ENCODE measurements around the gene SLC25A18. TPM values are rescaled to one million over a fixed set of nuclear protein-coding genes. Genes with fewer than 3 reads are reported as not detected.

The SLC25A18 gene
- total RNA-seq, 2 experiments from 2014 or later = not detected

- Histone ChIP-seq H3K27ac (ENCODE audit: low read depth in 1 of 2, low read length in 2 of 2) (no peak overlapping the region), H3K4me1 (ENCODE audit: insufficient read depth, low read length) (no peaks in the 10 kb centered on the region), H3K27me3 (ENCODE audit: control insufficient read depth in 1 of 2, insufficient read depth in 2 of 2, low read length in 2 of 2) (no peaks in the 10 kb centered on the region), H3K4me3 (ENCODE audit: low read length) (no peak overlapping the region), H3K36me3 (ENCODE audit: insufficient read depth, low read length) (no peaks in the 10 kb centered on the region), H3K9me3 (ENCODE audit: control insufficient read depth in 1 of 2, insufficient read depth in 1 of 2, low read length in 2 of 2) (no peaks in the 10 kb centered on the region)
- Mint-ChIP-seq H3K4me3 (no peak overlapping the region), H3K9me3 (no peaks in the 10 kb centered on the region), H3K27me3 (peaks cover 7% of the 10 kb centered on the region), H3K27ac (no peak overlapping the region), H3K4me1 (ENCODE audit: low read depth) (no peaks in the 10 kb centered on the region), H3K36me3 (ENCODE audit: low read depth) (no peaks in the 10 kb centered on the region)
- DNase-seq (no peak), ATAC-seq (ENCODE audit: poor library complexity) (no peak)
- intact Hi-C loops (cut with DNase I, micrococcal nuclease) = no loop called here
- no peak for TF ChIP-seq CTCF (IDR thresholded peaks at IDR 0.05)
- ChIA-PET POLR2A (no interaction called here), CTCF (no interaction called here)
Observed at GRCh38 chr22:17575151-17575550, 11.9 kb downstream of the SLC25A18 start.

- Mint-ChIP-seq H3K27ac (no peak overlapping the region), H3K9me3 (no peaks in the 10 kb centered on the region), H3K27me3 (peaks cover 5% of the 10 kb centered on the region), H3K4me3 (no peak overlapping the region), H3K36me3 (ENCODE audit: low read depth) (no peaks in the 10 kb centered on the region), H3K4me1 (ENCODE audit: low read depth) (no peaks in the 10 kb centered on the region)
- CTCF ChIA-PET = no interaction called here
- no peak overlapping the region for H3K4me3 ChIP-seq (ENCODE audit: low read length)
- ATAC-seq (ENCODE audit: poor library complexity) = no peak
- no peak overlapping the region for H3K27ac ChIP-seq (ENCODE audit: low read depth in 1 of 2, low read length in 2 of 2)
- no peak for DNase-seq
- H3K4me1 ChIP-seq (ENCODE audit: insufficient read depth, low read length) = no peaks in the 10 kb centered on the region
- intact Hi-C loops (cut with DNase I, micrococcal nuclease) = no loop called here
- POLR2A ChIA-PET = no interaction called here
- H3K36me3 ChIP-seq (ENCODE audit: insufficient read depth, low read length) = no peaks in the 10 kb centered on the region
- H3K9me3 ChIP-seq (ENCODE audit: control insufficient read depth in 1 of 2, insufficient read depth in 1 of 2, low read length in 2 of 2) = no peaks in the 10 kb centered on the region
- no peaks in the 10 kb centered on the region for H3K27me3 ChIP-seq (ENCODE audit: control insufficient read depth in 1 of 2, insufficient read depth in 2 of 2, low read length in 2 of 2)
- TF ChIP-seq CTCF (IDR thresholded peaks at IDR 0.05) = no peak
Observed at GRCh38 chr22:17575681-17576080, 12.4 kb downstream of the SLC25A18 start.

- no peaks in the 10 kb centered on the region for H3K4me1 Mint-ChIP-seq (ENCODE audit: low read depth)
- H3K4me3 Mint-ChIP-seq = no peak overlapping the region
- CTCF ChIA-PET = no interaction called here
- H3K27ac Mint-ChIP-seq = no peak overlapping the region
- TF ChIP-seq CTCF (IDR thresholded peaks at IDR 0.05) = no peak
- ATAC-seq (ENCODE audit: poor library complexity) (no peak), DNase-seq (no peak)
- no peaks in the 10 kb centered on the region for H3K9me3 Mint-ChIP-seq
- Histone ChIP-seq H3K4me3 (ENCODE audit: low read length) (no peak overlapping the region), H3K4me1 (ENCODE audit: insufficient read depth, low read length) (no peaks in the 10 kb centered on the region), H3K27me3 (ENCODE audit: control insufficient read depth in 1 of 2, insufficient read depth in 2 of 2, low read length in 2 of 2) (no peaks in the 10 kb centered on the region), H3K9me3 (ENCODE audit: control insufficient read depth in 1 of 2, insufficient read depth in 1 of 2, low read length in 2 of 2) (no peaks in the 10 kb centered on the region), H3K27ac (ENCODE audit: low read depth in 1 of 2, low read length in 2 of 2) (no peak overlapping the region), H3K36me3 (ENCODE audit: insufficient read depth, low read length) (no peaks in the 10 kb centered on the region)
- no peaks in the 10 kb centered on the region for H3K27me3 Mint-ChIP-seq
- intact Hi-C loops (cut with DNase I, micrococcal nuclease) = no loop called here
- POLR2A ChIA-PET = no interaction called here
- no peaks in the 10 kb centered on the region for H3K36me3 Mint-ChIP-seq (ENCODE audit: low read depth)
Observed at GRCh38 chr22:17576470-17576869, 13.2 kb downstream of the SLC25A18 start.
